ENCODE data around the gene NRG2.

The NRG2 gene

GRCh38 chr5:139808481-139809330 lies 234.4 kb downstream of the NRG2 start:
- peak; percentile 27 to 74 (median 48) for DNase-seq

- no peak for DNase-seq
Measured at GRCh38 chr5:139807647-139808030, 235.5 kb downstream of the NRG2 start.

GRCh38 chr5:139806726-139807646 lies 236.1 kb downstream of the NRG2 start:
- peak in 1 of 4 experiments; percentile 1 for DNase-seq

GRCh38 chr5:139806111-139806510 lies 237.0 kb downstream of the NRG2 start:
- no peak for DNase-seq

GRCh38 chr5:139805545-139805944 lies 237.6 kb downstream of the NRG2 start:
- DNase-seq: no peak

GRCh38 chr5:139804800-139805397 lies 238.2 kb downstream of the NRG2 start:
- DNase-seq: no peak

- no peak for DNase-seq
Measured at GRCh38 chr5:139803978-139804377, 239.1 kb downstream of the NRG2 start.

GRCh38 chr5:139799359-139799758 lies 243.7 kb downstream of the NRG2 start:
- no peak for DNase-seq

- DNase-seq: no peak
Measured at GRCh38 chr5:139798883-139799282, 244.2 kb downstream of the NRG2 start.

GRCh38 chr5:139797856-139798510 lies 245.1 kb downstream of the NRG2 start:
- no peak for DNase-seq

GRCh38 chr5:139797335-139797734 lies 245.8 kb downstream of the NRG2 start:
- no peak for DNase-seq
